Measurements from ENCODE around the gene MTMR2. TPM values are rescaled to one million over a fixed set of nuclear protein-coding genes. Genes with fewer than 3 reads are reported as not detected.

Gene MTMR2
- total and polyA plus RNA-seq, 10 of the 15 experiments (the other 5 are each of a cell fraction or from before 2014, with no cell fraction given), result 7.6 to 46.6 (median 22.5) TPM

DNA sequence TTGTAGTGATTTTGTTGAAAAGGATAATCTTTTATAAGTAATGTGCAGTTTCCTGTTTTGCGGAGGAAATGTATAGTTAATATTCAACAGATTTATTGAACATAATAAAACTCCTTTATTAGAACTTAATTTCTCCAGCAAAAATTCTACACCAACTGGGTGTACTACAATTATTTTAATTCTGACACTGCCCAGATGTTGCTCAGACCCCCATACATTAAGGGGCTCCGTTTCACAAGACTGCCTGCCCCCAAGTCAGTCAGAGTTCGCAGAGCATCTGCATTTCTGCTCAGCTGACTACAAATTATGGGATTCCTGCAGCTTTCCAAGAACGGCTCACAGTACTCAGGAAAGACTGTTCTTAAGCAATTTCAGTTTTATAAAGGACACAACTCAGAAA lies 127.4 kb downstream of the MTMR2 start:
- ATAC-seq (no peak), DNase-seq (ENCODE audit: low read depth, low spot score) (no peak), FAIRE-seq (no peak)
- in situ Hi-C loops (cut with MboI) (no loop called here), intact Hi-C loops (cut with micrococcal nuclease; ENCODE audit: unreplicated experiment) (no loop called here)
- CTCF ChIA-PET, result interaction anchor here (1.2 kb wide), 1 partner anchor 32 kb away, joined by 3 read pairs; no protein-coding TSS in a partner anchor
- no peak for TF ChIP-seq POLR2A (IDR thresholded peaks at IDR 0.05; ENCODE audit: low read depth, low read length)
- no peak for TF ChIP-seq SRF (IDR thresholded peaks at IDR 0.05; ENCODE audit: low read depth in 2 of 2, low read length in 2 of 2)
- no peak for TF ChIP-seq MEF2A (IDR thresholded peaks at IDR 0.05; ENCODE audit: insufficient read depth, low read depth, low read length)
- TF ChIP-seq SMAD5 (IDR thresholded peaks at IDR 0.05; ENCODE audit: low read depth), result no peak
- TF ChIP-seq, protein P1, sequence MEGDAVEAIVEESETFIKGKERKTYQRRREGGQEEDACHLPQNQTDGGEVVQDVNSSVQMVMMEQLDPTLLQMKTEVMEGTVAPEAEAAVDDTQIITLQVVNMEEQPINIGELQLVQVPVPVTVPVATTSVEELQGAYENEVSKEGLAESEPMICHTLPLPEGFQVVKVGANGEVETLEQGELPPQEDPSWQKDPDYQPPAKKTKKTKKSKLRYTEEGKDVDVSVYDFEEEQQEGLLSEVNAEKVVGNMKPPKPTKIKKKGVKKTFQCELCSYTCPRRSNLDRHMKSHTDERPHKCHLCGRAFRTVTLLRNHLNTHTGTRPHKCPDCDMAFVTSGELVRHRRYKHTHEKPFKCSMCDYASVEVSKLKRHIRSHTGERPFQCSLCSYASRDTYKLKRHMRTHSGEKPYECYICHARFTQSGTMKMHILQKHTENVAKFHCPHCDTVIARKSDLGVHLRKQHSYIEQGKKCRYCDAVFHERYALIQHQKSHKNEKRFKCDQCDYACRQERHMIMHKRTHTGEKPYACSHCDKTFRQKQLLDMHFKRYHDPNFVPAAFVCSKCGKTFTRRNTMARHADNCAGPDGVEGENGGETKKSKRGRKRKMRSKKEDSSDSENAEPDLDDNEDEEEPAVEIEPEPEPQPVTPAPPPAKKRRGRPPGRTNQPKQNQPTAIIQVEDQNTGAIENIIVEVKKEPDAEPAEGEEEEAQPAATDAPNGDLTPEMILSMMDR (IDR thresholded peaks at IDR 0.05 in 2 of 3, conservative IDR thresholded peaks at IDR 0.05 in 1 of 3; ENCODE audit: control insufficient read depth in 2 of 3, extremely low read depth in 1 of 3, insufficient read depth in 1 of 3, low read depth in 3 of 3, low read length in 3 of 3), result no peak
- TF ChIP-seq WRNIP1 (IDR thresholded peaks at IDR 0.05; ENCODE audit: borderline replicate concordance, low read depth, low read length), result no peak
- TF ChIP-seq, protein P2, sequence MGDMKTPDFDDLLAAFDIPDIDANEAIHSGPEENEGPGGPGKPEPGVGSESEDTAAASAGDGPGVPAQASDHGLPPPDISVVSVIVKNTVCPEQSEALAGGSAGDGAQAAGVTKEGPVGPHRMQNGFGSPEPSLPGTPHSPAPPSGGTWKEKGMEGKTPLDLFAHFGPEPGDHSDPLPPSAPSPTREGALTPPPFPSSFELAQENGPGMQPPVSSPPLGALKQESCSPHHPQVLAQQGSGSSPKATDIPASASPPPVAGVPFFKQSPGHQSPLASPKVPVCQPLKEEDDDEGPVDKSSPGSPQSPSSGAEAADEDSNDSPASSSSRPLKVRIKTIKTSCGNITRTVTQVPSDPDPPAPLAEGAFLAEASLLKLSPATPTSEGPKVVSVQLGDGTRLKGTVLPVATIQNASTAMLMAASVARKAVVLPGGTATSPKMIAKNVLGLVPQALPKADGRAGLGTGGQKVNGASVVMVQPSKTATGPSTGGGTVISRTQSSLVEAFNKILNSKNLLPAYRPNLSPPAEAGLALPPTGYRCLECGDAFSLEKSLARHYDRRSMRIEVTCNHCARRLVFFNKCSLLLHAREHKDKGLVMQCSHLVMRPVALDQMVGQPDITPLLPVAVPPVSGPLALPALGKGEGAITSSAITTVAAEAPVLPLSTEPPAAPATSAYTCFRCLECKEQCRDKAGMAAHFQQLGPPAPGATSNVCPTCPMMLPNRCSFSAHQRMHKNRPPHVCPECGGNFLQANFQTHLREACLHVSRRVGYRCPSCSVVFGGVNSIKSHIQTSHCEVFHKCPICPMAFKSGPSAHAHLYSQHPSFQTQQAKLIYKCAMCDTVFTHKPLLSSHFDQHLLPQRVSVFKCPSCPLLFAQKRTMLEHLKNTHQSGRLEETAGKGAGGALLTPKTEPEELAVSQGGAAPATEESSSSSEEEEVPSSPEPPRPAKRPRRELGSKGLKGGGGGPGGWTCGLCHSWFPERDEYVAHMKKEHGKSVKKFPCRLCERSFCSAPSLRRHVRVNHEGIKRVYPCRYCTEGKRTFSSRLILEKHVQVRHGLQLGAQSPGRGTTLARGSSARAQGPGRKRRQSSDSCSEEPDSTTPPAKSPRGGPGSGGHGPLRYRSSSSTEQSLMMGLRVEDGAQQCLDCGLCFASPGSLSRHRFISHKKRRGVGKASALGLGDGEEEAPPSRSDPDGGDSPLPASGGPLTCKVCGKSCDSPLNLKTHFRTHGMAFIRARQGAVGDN (IDR thresholded peaks at IDR 0.05), result no peak
- TF ChIP-seq NR2C1 (IDR thresholded peaks at IDR 0.05), result no peak
- TF ChIP-seq, protein P3, sequence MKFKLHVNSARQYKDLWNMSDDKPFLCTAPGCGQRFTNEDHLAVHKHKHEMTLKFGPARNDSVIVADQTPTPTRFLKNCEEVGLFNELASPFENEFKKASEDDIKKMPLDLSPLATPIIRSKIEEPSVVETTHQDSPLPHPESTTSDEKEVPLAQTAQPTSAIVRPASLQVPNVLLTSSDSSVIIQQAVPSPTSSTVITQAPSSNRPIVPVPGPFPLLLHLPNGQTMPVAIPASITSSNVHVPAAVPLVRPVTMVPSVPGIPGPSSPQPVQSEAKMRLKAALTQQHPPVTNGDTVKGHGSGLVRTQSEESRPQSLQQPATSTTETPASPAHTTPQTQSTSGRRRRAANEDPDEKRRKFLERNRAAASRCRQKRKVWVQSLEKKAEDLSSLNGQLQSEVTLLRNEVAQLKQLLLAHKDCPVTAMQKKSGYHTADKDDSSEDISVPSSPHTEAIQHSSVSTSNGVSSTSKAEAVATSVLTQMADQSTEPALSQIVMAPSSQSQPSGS (IDR thresholded peaks at IDR 0.05; ENCODE audit: low read length), result no peak
- no peak for TF ChIP-seq HDAC6 (IDR thresholded peaks at IDR 0.05; ENCODE audit: unreplicated experiment)
- TF ChIP-seq BCL11A (IDR thresholded peaks at IDR 0.05; ENCODE audit: low read depth, low read length), result no peak
- H3K4me2 ChIP-seq (ENCODE audit: control insufficient read depth, insufficient read depth), result no peak overlapping the region
- H3K79me2 ChIP-seq (ENCODE audit: control insufficient read depth, insufficient read depth, low read length), result peaks cover 60% of the 10 kb centered on the region
- H2AFZ ChIP-seq (ENCODE audit: control insufficient read depth, low read depth, low read length), result no peak overlapping the region
- H3K4me1 ChIP-seq (ENCODE audit: control insufficient read depth, insufficient read depth, low read length), result 0 out of 2 replicates have a peak, but pooled peaks cover 3% of the 10 kb centered on the region
- SMC1A ChIA-PET (ENCODE audit: uncharacterized antibody, unreplicated experiment), result interaction anchor here (0.6 to 1.8 kb wide), 6 partner anchors 45 to 824 kb away, joined by 3 to 7 read pairs (median 3); no protein-coding TSS in a partner anchor
- H3K27ac ChIP-seq (ENCODE audit: control insufficient read depth, insufficient read depth), result no peak overlapping the region
- H3K36me3 ChIP-seq (ENCODE audit: control insufficient read depth in 2 of 2, insufficient read depth in 2 of 2, low read length in 1 of 2), result peaks cover 0 to 5% of the 10 kb centered on the region in 2 experiments; a peak in 1 of 4 replicates
- no peak overlapping the region for H3K9ac ChIP-seq (ENCODE audit: control insufficient read depth, insufficient read depth, low read length)
- RAD21 ChIA-PET (ENCODE audit: unreplicated experiment), result interaction anchor here (0.7 to 1.6 kb wide), 3 partner anchors 116 to 628 kb away, joined by 3 read pairs; no protein-coding TSS in a partner anchor
- WGBS (ENCODE audit: insufficient coverage, insufficient replicate concordance, low lambda C conversion rate, missing lambda C conversion rate), result 99% methylated on average over 4 of the region's 4 CpGs
- no TSS peak for BruUV-seq (replicated peaks)
- POLR2A ChIA-PET, result no interaction called here
- no peaks in the 10 kb centered on the region for H4K20me1 ChIP-seq (ENCODE audit: control insufficient read depth, insufficient read depth)
- no peaks in the 10 kb centered on the region for H3K9me3 ChIP-seq (replicated peaks; ENCODE audit: control insufficient read depth, insufficient read depth, low read length)
- H3K27me3 ChIP-seq (replicated peaks in 1 of 2; ENCODE audit: control insufficient read depth in 2 of 2, insufficient read depth in 2 of 2, low read length in 1 of 2), result no peaks in the 10 kb centered on the region
- H3K4me3 ChIP-seq, result no peak overlapping the region
